HuH-7 (cell line): ENCODE measurements around the gene CC2D2A.

ENCODE experiments used
- DNase-seq: peaks from one replicate; pipeline ENCODE4 v3.0.0; 2011; ENCODE audit warnings: low spot score

Gene CC2D2A

GRCh38 chr4:15648600-15648999, 178.9 kb downstream of the CC2D2A start:
- no peak for DNase-seq

DNA sequence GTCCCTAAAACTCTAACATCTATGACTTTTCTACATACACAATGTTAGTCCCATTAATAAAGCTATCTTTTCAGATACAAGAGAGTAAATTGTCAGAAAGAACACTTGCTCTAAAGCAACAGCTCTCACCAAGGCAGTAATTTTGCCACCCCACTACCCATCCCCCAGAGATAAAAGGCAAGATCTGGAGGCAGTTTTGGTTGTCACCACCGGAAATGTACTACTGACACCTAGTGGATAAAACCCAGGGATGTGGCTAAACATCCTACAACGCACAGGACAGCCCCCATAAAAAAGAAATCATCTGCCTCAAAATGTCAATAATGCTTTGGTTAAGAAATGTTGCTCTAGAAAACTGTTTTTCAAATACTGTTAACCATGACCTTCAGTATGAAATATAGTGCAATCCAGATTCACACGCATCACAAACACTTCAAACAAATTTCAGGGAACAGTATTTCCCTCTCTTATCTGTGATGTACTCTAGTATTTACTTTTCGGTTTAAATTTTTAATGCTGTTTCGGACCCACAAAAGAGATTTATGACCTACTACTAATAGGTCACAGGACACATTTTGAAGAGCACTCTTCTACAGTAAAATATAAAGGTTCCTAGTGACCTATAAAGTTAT, 180.3 kb downstream of the CC2D2A start:
- peak; percentile 66 for DNase-seq
